ENCODE results near the gene ZNF578. TPM values are rescaled to one million over a fixed set of nuclear protein-coding genes. Genes with fewer than 3 reads are reported as not detected.

The ZNF578 gene
- total and polyA plus RNA-seq, 10 of the 15 experiments (the other 5 are each of a cell fraction or from before 2014, with no cell fraction given) = 0.10 to 0.43 (median 0.16) TPM; not detected in 4

- intact Hi-C loops (cut with micrococcal nuclease; ENCODE audit: unreplicated experiment) = no loop called here
- peaks cover 10 to 29% of the 10 kb centered on the region in 2 experiments for H3K36me3 ChIP-seq (ENCODE audit: control insufficient read depth in 2 of 2, insufficient read depth in 2 of 2, low read length in 1 of 2)
- TF ChIP-seq RELB (IDR thresholded peaks at IDR 0.05; ENCODE audit: low read depth) = peak; percentile 83
- peak; percentile 94 for TF ChIP-seq NR2F1 (conservative IDR thresholded peaks at IDR 0.05)
- TF ChIP-seq CREM (IDR thresholded peaks at IDR 0.05; ENCODE audit: low read depth) = peak; percentile 52; the same call in 1 of the 2 replicates
- TF ChIP-seq ZZZ3 (IDR thresholded peaks at IDR 0.05; ENCODE audit: control insufficient read depth, insufficient read length, low read depth) = no peak
- TF ChIP-seq CBFB (IDR thresholded peaks at IDR 0.05; ENCODE audit: low read depth) = peak; percentile 58; the same call in 1 of the 2 replicates
- TF ChIP-seq ZBED1 (IDR thresholded peaks at IDR 0.05; ENCODE audit: borderline replicate concordance) = 0 out of 2 replicates have a peak, but pooled peaks have one; percentile 65
- TF ChIP-seq NFIC (IDR thresholded peaks at IDR 0.05; ENCODE audit: low read depth, low read length) = peak; percentile 76; the same call in 1 of the 2 replicates
- no peak for TF ChIP-seq RB1 (IDR thresholded peaks at IDR 0.05; ENCODE audit: borderline replicate concordance)
- TF ChIP-seq BHLHE40 (IDR thresholded peaks at IDR 0.05; ENCODE audit: borderline replicate concordance in 1 of 2, low read depth in 2 of 2, low read length in 1 of 2) = peak in 1 of 2 experiments; percentile 54; a peak in 2 of 4 replicates
- 0 out of 4 replicates have a peak, but pooled peaks of 1 of the 2 experiments have one; percentile 39 for TF ChIP-seq EP300 (IDR thresholded peaks at IDR 0.05; ENCODE audit: borderline replicate concordance in 1 of 2, control insufficient read depth in 1 of 2, low read depth in 2 of 2, low read length in 2 of 2)
- no peak for TF ChIP-seq SUPT20H (IDR thresholded peaks at IDR 0.05; ENCODE audit: borderline replicate concordance, control insufficient read depth, low read depth, low read length)
- TF ChIP-seq USF2 (IDR thresholded peaks at IDR 0.05; ENCODE audit: borderline replicate concordance, low read depth, low read length) = no peak
- peak; percentile 79; the same call in 1 of the 2 replicates for TF ChIP-seq MTA2 (IDR thresholded peaks at IDR 0.05; ENCODE audit: low read depth)
- TF ChIP-seq FOS (IDR thresholded peaks at IDR 0.05; ENCODE audit: borderline replicate concordance, extremely low read depth, insufficient read length) = no peak
- peak; percentile 94 for TF ChIP-seq RUNX3 (IDR thresholded peaks at IDR 0.05; ENCODE audit: low read length)
- TF ChIP-seq BACH1 (IDR thresholded peaks at IDR 0.05; ENCODE audit: borderline replicate concordance) = 0 out of 2 replicates have a peak, but pooled peaks have one; percentile 20
- peak; percentile 51 for TF ChIP-seq MEF2B (IDR thresholded peaks at IDR 0.05; ENCODE audit: partially characterized antibody, poor library complexity, severe bottlenecking)
- peak; percentile 94 for TF ChIP-seq JUNB (IDR thresholded peaks at IDR 0.05)
- TF ChIP-seq JUND (IDR thresholded peaks at IDR 0.05; ENCODE audit: low read depth, low read length) = peak; percentile 78; the same call in 1 of the 2 replicates
- TF ChIP-seq CBX5 (IDR thresholded peaks at IDR 0.05; ENCODE audit: low read depth) = 0 out of 2 replicates have a peak, but pooled peaks have one; percentile 69
- peak; percentile 50; the same call in 1 of the 2 replicates for TF ChIP-seq BCL11A (IDR thresholded peaks at IDR 0.05; ENCODE audit: low read depth, low read length)
These were observed 89.8 kb downstream of the ZNF578 start for GRCh38 chr19:52542984-52543664.

More at GRCh38 chr19:52542984-52543664, 89.8 kb downstream of the ZNF578 start:
- Histone ChIP-seq H2AFZ (ENCODE audit: control insufficient read depth, low read depth, low read length) (no peak overlapping the region), H4K20me1 (ENCODE audit: control insufficient read depth, insufficient read depth) (no peaks in the 10 kb centered on the region), H3K79me2 (ENCODE audit: control insufficient read depth, insufficient read depth, low read length) (peaks cover 2% of the 10 kb centered on the region), H3K27me3 (replicated peaks in 1 of 2; ENCODE audit: control insufficient read depth in 2 of 2, insufficient read depth in 2 of 2, low read length in 1 of 2) (no peaks in the 10 kb centered on the region), H3K4me2 (ENCODE audit: control insufficient read depth, insufficient read depth) (peak overlapping the region; percentile 33), H3K9me3 (replicated peaks; ENCODE audit: control insufficient read depth, insufficient read depth, low read length) (peaks cover 30% of the 10 kb centered on the region; the same call in 2 of the 3 replicates), H3K27ac (ENCODE audit: control insufficient read depth, insufficient read depth) (peak overlapping the region; percentile 61), H3K4me1 (ENCODE audit: control insufficient read depth, insufficient read depth, low read length) (0 out of 2 replicates have a peak, but pooled peaks cover 3% of the 10 kb centered on the region), H3K4me3 (no peak overlapping the region), H3K9ac (ENCODE audit: control insufficient read depth, insufficient read depth, low read length) (no peak overlapping the region; the same call in 1 of the 2 replicates)
- CTCF ChIA-PET = interaction anchor here (0.6 to 0.7 kb wide), 2 partner anchors 13 to 338 kb away, joined by 3 to 8 read pairs; no protein-coding TSS in a partner anchor
- peak; percentile 66 for DNase-seq (ENCODE audit: low read depth, low spot score)
- SMC1A ChIA-PET (ENCODE audit: uncharacterized antibody, unreplicated experiment) = interaction anchor here (1.3 kb wide), 1 partner anchor 16 kb away, joined by 3 read pairs; the partner anchor contains the start of gene ZNF808
- FAIRE-seq = no peak
- no TSS peak for BruUV-seq (replicated peaks)
- in situ Hi-C loops (cut with MboI) = loop anchor here (25.0 kb wide), 1 partner anchor 1156 kb away; the partner anchor contains the start of genes C19orf84 and LIM2
- RAD21 ChIA-PET (ENCODE audit: unreplicated experiment) = interaction anchor here (1.2 to 1.3 kb wide), 2 partner anchors 16 to 148 kb away, joined by 3 to 5 read pairs; partner anchors contain the start of gene ZNF808
- ATAC-seq = peak; percentile 97
- POLR2A ChIA-PET = interaction anchor here (0.6 to 1.0 kb wide), 5 partner anchors 10 to 554 kb away, joined by 3 to 11 read pairs (median 3); no protein-coding TSS in a partner anchor
- WGBS (ENCODE audit: insufficient coverage, insufficient replicate concordance, low lambda C conversion rate, missing lambda C conversion rate) = 28% methylated on average over 8 of the region's 8 CpGs
